ENCODE measurements around the gene ZDHHC1.
A peak's percentile ranks its signal among the peaks of the same experiment; 100 is the strongest.
"Not testable (repeated sequence)": the region's sequence is repeated elsewhere in the genome, so short reads cannot be mapped to it uniquely, and the experiment has no call there.

ZDHHC1 gene

GRCh38 chr16:67394155-67395104 is 21.8 kb downstream of the ZDHHC1 start:
- DNase-seq (ENCODE audit: low spot score) = peak; percentile 37

- DNase-seq (ENCODE audit: low spot score) = no peak
These were observed 22.5 kb downstream of the ZDHHC1 start for GRCh38 chr16:67393788-67394154.

- peak; percentile 94 for DNase-seq (ENCODE audit: low spot score)
These were observed 23.0 kb downstream of the ZDHHC1 start, which contains the start of gene TPPP3 for GRCh38 chr16:67393111-67393787. Gene TPPP3 (minus strand): TSS chr16:67393498. CDS start chr16:67391111, 2,387 bp downstream.

DNA sequence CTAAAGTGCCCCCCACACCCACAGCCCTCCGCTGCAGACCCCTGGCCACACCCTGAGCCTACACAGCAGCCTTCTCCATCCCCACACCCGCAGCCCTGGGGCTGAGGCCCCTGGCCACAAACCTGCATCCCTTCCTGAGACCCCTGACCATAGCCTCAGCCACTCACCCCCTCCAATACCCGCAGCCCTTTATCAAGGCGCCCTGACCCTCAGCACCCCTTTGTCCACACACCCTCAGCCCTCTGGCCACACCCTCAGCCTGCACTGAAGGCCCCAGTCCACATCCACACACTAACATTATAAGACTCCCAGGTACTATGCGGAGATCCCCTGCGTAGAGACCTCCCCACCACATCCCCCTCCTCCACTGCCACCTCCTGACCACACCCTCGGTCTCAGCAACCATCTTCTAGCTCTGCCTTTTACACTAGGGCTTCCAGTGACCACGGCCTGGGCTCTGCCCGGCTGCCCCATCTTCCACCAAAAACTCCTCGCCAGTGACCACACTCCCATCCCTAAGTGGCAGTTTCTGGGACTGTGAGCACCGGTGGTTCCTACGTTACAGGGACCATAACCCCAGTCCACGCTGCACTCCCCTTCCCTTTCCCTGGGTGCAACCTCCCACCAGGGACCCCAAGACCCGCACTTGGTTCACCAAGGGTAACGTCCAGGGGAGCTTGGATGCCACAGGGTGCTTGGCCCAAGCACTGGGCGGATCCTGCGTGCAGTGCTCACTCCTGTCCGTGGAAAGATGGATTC is 23.8 kb downstream of the ZDHHC1 start:
- DNase-seq (ENCODE audit: low spot score) = no peak

DNA sequence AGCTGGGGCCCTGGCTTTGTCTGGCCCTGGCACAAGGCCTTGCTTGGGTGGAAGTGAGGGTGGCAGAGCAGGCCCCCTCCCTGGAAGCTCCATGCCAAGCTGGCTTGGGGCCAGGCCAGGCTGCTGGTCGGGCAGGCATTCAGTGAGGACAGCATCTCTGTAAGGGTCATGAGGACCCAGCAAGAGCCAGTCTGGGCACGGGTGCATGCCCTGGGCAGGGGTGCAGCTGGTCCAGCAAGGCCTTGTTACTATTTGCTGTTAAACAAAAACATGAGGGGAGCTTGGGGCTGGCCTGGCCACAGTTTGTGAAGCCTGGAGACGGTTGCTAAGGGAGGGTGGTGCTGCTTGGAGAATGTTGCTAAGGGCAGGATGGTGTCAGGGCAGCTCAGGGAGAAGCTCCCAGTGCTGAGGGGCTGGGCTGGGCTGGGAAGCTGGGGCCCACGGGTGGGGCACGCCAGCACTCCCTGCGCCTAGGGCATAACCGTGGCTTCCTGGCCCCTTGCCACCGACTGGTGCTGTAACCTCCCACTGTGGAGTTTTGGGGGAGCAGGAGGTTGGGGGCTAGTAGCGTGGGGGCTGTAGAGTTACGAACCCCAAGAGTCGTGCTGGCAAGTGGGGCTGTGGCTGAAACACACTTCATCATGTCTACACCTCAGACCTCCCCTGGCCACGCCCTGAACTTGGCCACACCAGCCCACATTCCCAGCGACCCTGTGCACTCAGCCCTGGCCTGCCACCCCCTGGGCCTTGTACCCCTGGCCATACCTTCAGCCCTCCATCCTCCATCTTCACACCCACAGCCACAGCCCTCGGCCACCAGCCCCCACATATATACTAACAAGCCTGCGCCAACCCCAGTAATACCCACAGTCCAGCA is 24.6 kb downstream of the ZDHHC1 start:
- DNase-seq (ENCODE audit: low spot score) = peak; percentile 40

DNA sequence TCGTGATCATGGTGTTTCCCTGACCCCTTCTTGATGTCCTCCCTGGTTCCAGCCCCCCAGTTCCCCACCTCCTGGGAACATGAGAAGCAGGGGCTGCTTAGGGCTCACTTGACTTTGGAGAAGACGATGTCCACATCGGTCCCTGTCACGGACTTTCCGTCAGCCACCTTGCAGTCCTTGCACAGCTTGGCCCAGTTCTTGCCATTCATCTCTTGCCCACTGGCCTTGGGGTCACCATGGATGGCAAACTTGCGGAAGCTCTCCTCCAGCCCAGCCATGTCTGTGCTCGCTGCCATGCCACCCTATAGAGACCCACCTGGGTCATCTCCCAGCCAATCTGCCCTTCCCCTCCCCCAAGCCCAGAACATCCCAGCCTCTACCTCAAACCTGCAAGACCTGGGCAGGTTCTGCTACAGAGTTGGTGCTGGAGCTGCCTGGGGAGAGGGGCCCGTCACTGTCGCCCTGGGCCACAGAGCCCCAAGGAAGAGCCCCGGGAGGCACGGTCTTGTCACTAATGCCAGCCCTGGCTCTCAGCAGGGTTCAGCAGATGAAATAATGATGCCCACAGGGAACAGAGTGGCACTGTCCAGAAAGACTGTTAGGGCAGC is 25.4 kb downstream of the ZDHHC1 start:
- DNase-seq (ENCODE audit: low spot score) = no peak

DNA sequence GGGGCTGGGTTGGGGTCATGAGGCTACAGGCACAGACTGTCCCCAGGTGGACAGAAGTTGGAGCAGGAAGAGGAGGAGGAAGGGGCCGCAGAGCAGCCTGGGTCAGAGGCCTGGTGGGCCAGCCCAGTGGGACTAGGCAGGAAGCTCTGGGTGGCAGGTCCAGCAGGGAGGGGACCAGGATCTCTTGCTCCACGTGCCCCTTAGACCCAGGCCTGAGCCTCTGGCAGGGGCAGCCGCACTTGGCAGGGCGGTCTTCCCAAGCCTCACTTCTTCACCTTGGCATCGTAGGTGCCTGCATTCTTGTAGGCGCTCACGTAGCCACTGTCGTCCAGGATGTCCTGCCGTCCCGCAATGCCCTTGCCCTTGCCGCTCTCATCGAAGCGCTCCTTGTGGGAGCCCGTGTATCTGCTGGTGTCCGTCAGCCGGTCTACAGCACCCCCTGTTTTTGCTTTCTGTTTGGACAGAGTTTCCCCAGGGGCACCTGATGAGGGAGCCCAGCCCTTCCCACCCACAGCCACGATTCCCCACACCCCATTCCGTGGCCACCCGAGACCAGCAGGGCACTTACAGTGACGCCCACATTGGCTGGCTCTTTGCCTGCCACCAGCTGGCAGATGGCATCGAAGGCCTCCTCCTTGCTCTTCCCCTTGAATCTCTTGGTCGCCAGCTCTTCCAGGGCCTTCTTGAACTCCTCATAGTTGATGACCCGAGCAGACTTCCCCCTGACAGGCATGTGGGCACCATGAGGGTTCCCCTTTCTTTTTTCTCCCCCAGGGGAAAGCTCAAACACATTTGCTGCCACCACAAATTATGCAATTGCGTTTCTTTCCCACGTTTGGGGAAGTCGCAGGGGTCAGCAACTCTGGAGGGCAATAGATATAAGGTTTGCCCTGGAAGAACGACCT is 26.1 kb downstream of the ZDHHC1 start:
- no peak for DNase-seq (ENCODE audit: low spot score)

DNA sequence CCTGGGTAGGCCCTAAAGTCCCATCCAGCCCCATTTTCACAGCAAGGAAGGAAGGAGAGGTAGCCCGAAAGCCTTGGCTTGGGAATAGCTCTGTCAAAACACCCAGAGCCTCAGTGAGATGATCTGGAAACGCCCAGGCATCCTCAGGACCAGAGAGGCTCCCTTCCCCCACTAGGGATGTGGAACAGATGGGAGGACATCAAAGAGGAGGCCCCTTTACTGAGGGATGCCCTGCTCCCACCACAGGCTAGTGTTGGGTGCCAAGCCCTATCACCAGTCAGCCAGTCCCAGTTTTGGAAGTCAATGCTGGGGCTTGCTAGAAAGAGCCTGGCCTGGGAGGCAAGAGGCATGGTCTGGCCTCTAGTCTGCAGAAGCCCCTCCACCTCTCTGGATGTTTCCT is 27.7 kb downstream of the ZDHHC1 start:
- no peak for DNase-seq (ENCODE audit: low spot score)

GRCh38 chr16:67388191-67388590 is 28.1 kb downstream of the ZDHHC1 start:
- no peak for DNase-seq (ENCODE audit: low spot score)

GRCh38 chr16:67387479-67388079 is 28.7 kb downstream of the ZDHHC1 start:
- no peak for DNase-seq (ENCODE audit: low spot score)

DNA sequence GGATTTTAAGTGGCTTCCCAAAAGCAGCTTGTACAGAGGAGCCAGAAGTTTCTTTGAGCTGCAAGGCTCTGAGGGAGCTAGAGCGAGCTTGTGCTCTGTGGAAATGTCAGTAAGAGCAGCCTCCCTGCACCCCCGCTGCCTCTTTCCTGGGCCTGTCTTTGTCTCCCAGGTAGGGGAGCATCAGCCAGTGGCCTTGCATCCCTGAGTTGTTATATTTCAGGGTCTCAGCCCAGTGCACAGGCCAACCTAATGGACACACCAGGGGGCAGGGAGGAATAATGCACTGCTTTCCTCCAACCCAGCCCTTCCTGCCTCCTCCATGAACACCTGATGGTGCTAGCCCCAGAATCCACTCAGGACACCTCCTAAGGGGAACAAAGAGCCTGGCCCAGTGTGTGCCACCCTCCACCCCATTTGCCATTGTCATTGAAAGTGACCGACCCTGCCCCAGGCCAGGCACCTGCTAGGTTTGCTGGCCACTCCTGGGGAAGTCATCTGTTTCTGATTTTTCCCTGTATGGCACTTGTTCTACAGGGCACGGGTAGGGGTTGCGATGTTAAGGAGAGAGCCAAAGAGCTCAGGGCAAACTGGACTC is 29.3 kb downstream of the ZDHHC1 start:
- DNase-seq (ENCODE audit: low spot score) = no peak

GRCh38 chr16:67384778-67385510 is 31.3 kb downstream of the ZDHHC1 start:
- no peak for DNase-seq (ENCODE audit: low spot score)

GRCh38 chr16:67383284-67383683 is 33.0 kb downstream of the ZDHHC1 start:
- no peak for DNase-seq (ENCODE audit: low spot score)

DNA sequence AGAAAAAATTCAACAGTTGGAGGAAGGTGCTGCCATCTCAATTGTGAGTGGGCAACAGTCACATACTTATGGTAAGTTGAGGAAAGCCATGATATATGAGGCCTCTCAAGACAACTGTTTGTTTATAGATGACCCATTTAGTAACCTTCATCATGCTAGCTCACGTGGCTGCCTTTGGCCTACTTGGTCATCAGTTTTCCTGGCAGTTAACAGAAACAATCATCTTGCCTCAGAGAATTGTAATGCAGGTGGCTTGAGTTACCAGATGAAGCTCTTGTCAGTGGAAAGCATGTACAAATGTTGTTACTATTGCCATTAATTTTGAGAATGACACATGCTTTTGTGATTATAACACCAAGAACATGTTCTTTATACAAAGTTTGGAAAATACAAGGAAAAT is 37.6 kb downstream of the ZDHHC1 start:
- DNase-seq (ENCODE audit: low spot score) = no peak

DNA sequence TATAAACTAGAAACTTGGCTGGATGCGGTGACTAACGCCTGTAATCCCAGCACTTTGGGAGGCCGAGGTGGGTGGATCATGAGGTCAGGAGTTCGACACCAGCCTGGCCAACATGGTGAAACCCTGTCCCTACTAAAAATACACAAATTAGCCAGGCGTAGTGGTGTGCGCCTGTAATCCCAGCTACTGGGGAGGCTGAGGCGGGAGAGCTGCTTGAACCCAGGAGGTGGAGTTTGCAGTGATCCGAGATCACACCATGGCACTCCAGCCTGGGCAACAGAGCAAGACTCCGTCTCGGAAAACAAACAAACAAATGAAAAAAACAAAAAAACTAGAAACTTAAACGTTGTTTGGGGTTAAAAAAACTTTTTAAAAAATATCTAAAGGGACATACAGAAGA is 40.3 kb downstream of the ZDHHC1 start:
- DNase-seq (ENCODE audit: low spot score) = not testable (repeated sequence)

- DNase-seq (ENCODE audit: low spot score) = peak; percentile 46
These were observed 43.6 kb downstream of the ZDHHC1 start for GRCh38 chr16:67372664-67373063.

DNA sequence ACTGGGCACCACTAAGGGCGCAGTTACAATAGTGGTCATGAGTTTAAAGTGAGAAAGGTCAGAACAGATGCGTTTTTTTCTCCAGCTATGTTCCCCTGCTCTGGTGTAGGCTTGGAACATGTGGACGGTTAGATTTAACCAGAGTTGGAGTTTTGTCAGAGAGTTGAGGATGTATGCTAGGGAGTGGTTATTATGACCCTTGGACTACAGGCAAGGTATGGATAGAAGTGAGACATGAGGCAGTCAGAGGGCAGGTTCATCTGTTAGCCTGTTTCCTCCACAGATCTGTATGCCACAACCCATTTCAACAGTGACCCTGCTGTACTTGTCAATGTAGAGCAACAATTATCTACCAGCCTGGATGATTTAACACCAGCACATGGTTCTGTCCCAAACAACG is 45.6 kb downstream of the ZDHHC1 start:
- DNase-seq (ENCODE audit: low spot score) = no peak

GRCh38 chr16:67364600-67365235 is 51.6 kb downstream of the ZDHHC1 start:
- no peak for DNase-seq (ENCODE audit: low spot score)

Data from AG20443 (cell line).